Astrocyte of the cerebellum (primary cell): ENCODE results near the gene GDF9.

Experiments used
- DNase-seq: peaks from one replicate; pipeline ENCODE4 v3.0.0-alpha.2; 2011; ENCODE audit warnings: low read depth
- H3K4me3 ChIP-seq: 2 replicates; pipeline ENCODE4 v1.5.1; 2011; ENCODE audit warnings: mild to moderate bottlenecking, low read depth, low read length, moderate library complexity
- CTCF ChIP-seq: IDR thresholded peaks from 2 replicates; pipeline ENCODE4 v1.5.1; 2012; ENCODE audit warnings: low read length, low read depth, moderate library complexity, mild to moderate bottlenecking; ENCODE audit errors: missing control alignments
- in situ Hi-C: cut with HindIII; loops from 2 replicates; pipeline ENCODE4 v1.10.0; 2017; ENCODE audit warnings: low sequenced_read_pairs

Gene GDF9

GRCh38 chr5:132854301-132854700 lies 12.0 kb downstream of the GDF9 start:
- no peak for TF ChIP-seq CTCF
- in situ Hi-C loops: no loop called here
- no peak overlapping the region for H3K4me3 ChIP-seq
- DNase-seq: no peak

- no peak overlapping the region for H3K4me3 ChIP-seq
- no peak for DNase-seq
Observed at GRCh38 chr5:132853790-132854189, 12.5 kb downstream of the GDF9 start.

GRCh38 chr5:132853323-132853722 lies 12.9 kb downstream of the GDF9 start:
- no peak for TF ChIP-seq CTCF
- in situ Hi-C loops: no loop called here
- DNase-seq: no peak
- H3K4me3 ChIP-seq: no peak overlapping the region

More at GRCh38 chr5:132853790-132854189, 12.5 kb downstream of the GDF9 start:
- TF ChIP-seq CTCF: no peak
- in situ Hi-C loops: no loop called here

GRCh38 chr5:132850066-132850465 lies 16.2 kb downstream of the GDF9 start:
- H3K4me3 ChIP-seq: no peak overlapping the region
- in situ Hi-C loops: no loop called here
- no peak for DNase-seq
- TF ChIP-seq CTCF: no peak

- no peak for DNase-seq
- no peak overlapping the region for H3K4me3 ChIP-seq
- no peak for TF ChIP-seq CTCF
- in situ Hi-C loops: no loop called here
Observed at GRCh38 chr5:132849347-132849746, 16.9 kb downstream of the GDF9 start.

GRCh38 chr5:132848270-132848669 lies 18.0 kb downstream of the GDF9 start:
- H3K4me3 ChIP-seq: no peak overlapping the region
- DNase-seq: no peak
- no peak for TF ChIP-seq CTCF
- in situ Hi-C loops: no loop called here

- in situ Hi-C loops: no loop called here
- DNase-seq: no peak
Observed at GRCh38 chr5:132841305-132841704, 25.0 kb downstream of the GDF9 start.

More at GRCh38 chr5:132841305-132841704, 25.0 kb downstream of the GDF9 start:
- TF ChIP-seq CTCF: no peak
- no peak overlapping the region for H3K4me3 ChIP-seq
